ENCODE results near the gene FFAR2.

The FFAR2 gene

DNA sequence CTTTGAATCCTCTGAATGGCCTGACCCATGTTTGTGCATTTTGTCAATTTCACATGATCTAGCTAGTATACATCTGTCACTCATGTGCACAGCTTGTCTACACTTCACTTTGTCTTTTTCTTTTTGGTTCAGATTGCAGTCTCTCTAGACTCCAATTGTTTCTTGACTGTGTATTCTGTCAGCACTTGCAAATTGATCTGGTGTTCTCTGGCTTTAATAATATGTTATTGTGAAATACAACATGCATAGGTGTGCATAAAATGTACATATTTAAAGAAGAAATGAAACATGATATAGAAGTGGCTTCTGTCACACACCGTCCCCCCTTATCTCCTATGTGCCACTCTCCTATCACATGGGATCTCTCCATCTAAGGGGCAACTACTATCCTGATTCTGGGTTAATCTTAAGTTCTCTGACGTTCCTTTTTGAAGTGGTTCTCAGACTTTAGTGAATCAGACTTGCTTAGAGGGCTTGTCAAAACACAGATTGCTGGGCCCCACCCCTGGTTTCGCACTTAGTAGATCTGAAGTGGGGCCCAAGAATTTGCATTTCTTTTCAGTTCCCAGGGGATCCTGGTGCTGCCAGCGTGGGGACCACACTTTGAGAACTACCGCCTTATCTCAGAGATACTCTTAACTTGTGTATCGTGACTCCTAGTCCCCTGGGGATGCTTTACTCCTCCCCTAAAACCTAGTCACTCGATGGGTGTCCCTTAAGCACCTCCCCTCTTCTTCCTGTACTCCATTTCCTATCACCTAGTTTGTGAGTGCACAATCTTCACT is 36.4 kb downstream of the FFAR2 start:
- DNase-seq (ENCODE audit: low read depth in 2 of 3, low spot score in 1 of 3): no peak

DNA sequence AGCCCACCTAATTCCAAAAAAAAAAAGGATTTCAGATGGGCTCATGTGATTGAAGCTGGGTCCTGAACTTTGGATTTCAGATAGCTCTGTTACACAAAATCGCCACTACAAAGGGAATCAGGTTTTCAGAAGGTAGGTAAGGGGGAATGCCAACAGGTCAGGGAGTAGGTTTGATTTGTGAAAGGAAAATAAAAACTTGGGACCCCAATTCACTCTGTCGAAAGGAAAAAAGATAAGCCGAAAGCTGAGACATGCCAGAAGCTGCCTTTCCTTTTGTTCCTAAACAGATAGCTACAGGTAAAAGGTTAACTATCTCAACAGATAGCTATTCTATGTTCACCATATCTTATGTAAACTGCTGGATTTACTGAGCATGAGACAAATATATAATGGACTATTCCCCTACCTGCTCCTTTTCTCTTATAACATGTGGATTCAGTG is 38.2 kb downstream of the FFAR2 start:
- DNase-seq (ENCODE audit: low read depth in 2 of 3, low spot score in 1 of 3): no peak

DNA sequence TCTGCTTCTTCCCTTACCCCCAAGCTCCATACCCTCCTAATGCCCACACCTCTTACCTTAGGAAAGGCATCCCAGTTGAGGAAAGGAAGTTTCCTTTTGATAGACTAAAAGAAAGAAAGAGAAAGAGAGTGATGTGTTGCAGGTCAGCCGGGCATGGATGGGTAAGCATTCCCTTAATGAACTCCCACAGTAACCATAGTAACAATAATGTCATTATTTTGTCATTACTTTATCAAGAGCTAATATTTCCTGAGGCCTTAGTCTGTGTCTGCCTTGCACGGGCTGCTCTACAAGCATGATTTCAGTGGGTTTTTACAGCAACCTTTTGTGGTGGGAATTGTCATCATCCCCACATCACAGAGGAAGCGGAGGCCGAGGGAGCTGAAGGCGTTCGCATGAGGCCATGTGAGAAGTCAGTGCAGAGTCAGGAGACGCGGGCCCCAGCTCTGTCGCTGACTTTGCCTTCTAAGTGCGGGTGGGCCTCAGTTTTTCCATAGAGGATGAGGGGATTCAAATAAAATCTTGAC is 39.7 kb downstream of the FFAR2 start:
- no peak for DNase-seq (ENCODE audit: low read depth in 2 of 3, low spot score in 1 of 3)

DNA sequence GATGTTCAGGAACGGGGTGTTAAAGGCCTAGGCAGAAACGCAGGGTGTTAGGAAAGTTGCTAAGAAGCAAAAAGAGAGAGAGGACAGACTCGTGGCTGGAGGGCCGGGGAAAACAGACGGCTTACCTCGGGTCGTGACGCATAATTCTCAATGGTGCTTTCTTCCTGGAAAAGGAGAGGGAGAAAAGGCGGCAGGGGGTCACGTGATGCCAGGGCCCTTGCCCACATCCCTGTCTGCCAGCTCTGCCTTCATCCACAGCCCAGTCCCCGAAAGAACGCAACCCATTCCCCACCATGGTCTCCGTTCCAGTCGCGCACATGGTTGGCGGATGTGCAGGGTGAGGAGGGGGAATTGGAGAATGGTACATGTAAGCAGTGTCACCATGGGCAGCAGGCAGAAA is 40.6 kb downstream of the FFAR2 start:
- no peak for DNase-seq (ENCODE audit: low read depth in 2 of 3, low spot score in 1 of 3)

DNA sequence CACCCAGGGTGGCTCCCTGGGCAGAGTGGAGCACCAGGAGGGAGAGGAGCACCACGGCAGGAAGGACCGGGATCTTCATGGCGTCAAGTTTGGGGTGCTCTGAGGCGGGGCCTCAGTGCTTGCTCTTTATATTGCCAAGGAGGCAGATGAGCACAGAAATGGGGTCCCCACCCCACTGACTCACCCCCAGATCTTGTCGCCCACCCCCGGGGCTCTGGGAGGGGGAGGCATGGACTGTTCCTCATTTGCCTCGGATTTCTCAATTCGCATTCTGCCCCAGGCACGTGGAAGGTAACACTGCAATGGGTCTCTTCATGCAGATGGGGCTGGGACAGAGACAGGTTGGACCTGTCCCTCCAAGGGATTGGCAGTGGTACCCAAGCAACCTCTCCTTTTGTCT is 42.3 kb downstream of the FFAR2 start, which contains the start of gene KRTDAP:
Gene KRTDAP (minus strand): TSS at position 101 of the 400 bp plus-strand sequence. CDS start 22 bp downstream, at position 79.
- DNase-seq (ENCODE audit: low read depth in 2 of 3, low spot score in 1 of 3): no peak

DNA sequence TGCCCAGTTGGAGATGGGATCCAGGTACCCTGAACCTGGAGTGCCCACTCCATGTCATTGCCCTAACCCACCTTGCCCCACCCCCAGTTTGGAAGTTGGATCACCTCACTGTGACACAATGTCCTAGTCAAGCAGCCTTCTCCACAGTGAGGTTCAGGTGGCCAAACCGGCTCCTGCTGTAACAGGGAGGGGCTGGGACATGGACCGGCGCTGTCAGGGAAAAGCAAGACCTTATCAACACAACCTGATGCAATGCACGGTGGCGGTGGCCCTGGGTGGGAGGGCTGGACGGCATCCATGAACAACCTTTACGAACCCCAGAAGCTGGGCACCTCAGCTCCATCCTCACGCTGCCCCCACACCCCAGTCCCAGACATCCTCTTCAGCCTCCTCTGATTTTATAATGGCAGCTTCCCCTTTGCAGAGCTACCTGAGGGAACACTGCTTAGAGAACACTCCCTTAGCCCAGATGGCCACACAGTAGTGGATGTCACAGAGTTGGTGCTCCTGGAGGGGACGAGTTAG is 43.8 kb downstream of the FFAR2 start:
- DNase-seq (ENCODE audit: low read depth in 2 of 3, low spot score in 1 of 3): no peak

DNA sequence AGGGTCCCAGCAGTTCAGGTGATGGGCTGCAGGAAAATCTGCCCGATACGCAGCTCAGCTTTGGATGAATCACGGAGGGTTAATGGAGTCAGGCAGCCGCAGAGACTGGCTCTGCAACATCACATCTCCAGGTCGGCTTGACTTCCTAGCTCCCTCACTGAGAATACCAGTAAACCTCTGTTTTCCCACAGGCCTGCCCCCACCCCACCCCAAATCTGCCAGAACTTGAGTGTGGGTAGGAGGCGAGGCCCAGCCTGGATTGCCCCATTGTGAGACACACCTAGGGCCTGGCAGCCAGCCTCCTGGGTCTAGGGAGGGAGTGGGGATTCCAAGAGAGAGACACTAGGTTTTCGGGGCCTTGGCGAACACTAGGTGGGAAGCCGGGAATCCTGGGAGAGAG is 45.9 kb downstream of the FFAR2 start:
- no peak for DNase-seq (ENCODE audit: low read depth in 2 of 3, low spot score in 1 of 3)

DNA sequence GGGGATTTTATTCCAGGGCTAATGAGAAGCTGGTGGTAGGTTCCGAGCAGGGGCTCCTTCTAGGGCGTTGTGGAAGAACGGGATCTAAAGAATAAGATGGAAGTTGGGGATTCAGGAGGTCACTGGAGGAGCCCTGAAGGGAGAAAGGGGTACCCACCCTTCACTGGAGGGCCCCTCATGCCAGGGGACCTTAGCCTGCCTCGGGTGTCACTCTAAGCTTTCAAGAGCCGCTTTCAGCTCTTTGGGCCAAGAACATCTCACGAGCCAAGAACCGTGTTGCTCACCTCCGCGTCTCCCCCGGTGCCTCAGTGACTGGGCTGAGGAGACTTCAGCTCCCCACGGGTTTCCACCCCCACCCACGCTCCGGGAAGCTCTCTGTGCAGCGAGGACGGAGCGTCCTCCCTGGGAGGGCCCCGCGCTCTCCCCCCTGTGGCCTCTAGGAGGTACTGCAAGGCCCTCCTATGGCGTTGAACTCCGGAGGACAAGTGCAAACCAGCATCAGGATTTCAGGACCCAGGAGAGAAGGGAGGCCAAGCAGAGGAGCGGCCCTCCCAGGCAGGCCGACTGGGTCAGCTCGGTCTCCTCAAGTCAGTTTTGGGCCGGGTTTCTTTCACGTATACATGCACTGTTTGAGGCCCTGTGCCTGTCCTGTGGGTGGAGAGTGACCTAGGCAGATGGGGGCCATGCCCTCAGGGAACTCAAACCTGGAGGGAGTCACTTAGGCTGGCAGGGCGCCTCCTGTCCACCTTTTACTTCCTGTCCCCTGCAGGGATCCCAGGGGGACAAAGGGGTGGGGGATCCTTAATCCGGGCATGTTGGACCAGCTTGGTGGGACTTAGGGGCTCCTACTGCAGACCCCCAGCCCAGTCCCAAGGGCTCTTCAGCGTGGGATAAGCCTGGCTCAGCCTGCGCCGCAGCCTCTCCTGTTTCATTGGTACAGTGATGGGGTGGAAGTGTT is 47.3 kb downstream of the FFAR2 start:
- DNase-seq (ENCODE audit: low read depth in 2 of 3, low spot score in 1 of 3): peak; percentile 62 to 79 (median 70)

DNA sequence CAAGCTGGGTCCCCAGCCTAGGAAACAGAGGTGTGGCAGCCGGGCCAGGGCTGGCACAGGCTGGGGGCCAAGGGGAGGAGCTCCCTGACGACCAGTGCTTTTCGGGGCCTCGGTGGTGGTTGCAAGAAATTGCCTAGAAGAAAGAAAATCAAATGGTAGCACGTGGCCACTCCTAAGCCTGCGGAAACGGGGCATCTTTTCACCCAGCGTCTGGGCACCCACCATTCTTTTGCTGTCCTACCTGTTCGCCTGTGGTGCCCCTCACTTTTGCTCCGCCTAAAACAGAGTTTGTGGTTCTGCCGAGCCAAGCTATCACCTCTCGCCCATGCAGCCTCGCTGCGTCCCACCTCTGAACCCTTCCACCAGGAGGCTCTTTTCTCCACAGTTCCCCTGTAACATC is 49.3 kb downstream of the FFAR2 start:
- no peak for DNase-seq (ENCODE audit: low read depth in 2 of 3, low spot score in 1 of 3)

DNA sequence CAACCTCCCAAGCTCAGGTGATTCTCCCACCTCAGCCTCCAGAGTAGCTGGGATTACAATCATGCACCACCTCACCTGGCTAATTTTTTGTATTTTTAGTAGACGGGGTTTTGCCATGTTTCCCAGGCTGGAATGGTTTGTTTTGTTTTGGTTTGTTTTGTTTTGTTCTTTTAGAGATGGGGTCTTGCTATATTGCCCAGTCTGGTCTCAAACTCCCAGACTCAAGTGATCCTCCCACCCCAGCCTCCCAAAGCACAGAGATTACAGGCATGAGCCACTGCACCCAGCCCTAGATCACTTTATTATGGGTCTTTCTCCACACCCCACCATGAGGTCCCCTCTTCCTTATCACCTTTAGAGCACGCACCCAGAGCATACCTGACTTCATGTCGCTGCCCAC is 50.2 kb downstream of the FFAR2 start:
- DNase-seq (ENCODE audit: low read depth in 2 of 3, low spot score in 1 of 3): no peak

DNA sequence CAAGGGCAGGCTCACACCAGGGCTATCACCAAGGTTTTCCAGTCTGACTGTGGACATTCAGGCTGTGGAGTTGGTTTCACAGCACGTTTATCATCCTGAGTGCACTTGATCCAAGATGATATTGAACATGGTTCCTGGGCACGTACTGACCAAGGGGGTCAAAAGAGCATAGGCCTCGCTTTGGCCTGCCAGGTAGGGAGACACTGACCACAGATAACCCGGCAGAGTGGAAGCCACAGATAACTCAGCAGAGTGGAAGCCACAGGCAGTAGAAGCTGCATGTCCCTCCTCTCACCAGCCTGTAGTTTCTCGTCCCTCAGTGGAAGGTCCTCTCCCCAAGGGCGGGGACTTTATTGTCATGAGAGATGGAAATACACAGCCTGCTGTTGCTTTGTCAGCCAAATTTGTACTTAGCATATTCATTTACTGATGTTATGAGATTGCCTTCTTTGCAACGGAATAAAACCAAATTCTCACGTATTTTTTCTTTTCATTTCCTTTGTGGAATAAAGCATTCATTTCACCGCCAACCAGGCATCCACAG is 51.0 kb downstream of the FFAR2 start:
- DNase-seq (ENCODE audit: low read depth in 2 of 3, low spot score in 1 of 3): no peak

DNA sequence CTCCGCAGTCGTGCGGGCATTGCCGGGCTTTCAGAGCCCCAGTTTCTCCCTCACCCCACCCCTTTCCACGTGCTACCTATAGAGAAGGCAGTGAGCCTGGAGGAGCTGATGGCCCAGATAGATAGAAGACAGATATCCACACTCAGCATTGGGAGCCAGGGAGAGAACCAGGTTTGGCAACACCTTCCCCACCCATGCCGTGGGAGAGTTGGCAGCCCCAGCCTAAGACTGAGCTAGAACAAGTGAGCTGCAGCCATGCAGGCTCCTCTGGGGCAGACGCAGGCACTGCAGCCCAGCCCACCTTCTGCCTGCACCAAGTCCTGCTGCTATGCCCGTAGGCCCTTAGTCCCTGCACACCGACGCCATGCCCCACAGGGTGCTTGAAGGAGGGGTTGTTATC is 52.6 kb downstream of the FFAR2 start:
- DNase-seq (ENCODE audit: low read depth in 2 of 3, low spot score in 1 of 3): no peak
